NOMO-1 (cell line): ENCODE results near the gene BARD1.

Experiments used
- DNase-seq, 2 experiments: peaks; one replicate each; lab custom pipeline; 2025; ENCODE audit not compliant: unreplicated experiment in 2 of 2; lab: John Stamatoyannopoulos, UW

Gene BARD1

GRCh38 chr2:214679736-214680135 lies 129.7 kb downstream of the BARD1 start:
- DNase-seq: peak; percentile 54 to 84

- DNase-seq: no peak
Measured at GRCh38 chr2:214676421-214677089, 132.9 kb downstream of the BARD1 start.
